Gastroesophageal sphincter (tissue), 4 donors: ENCODE measurements around the gene CD6. TPM values are rescaled to one million over a fixed set of nuclear protein-coding genes. Genes with fewer than 3 reads are reported as not detected.

Experiments
- ATAC-seq: fragments of 150-250 bp; one replicate; pipeline ENCODE4 v1.9.1; 2016; ENCODE audit warnings: mild to moderate bottlenecking, moderate library complexity
- H3K27ac ChIP-seq, 4 donors: fragments of 200-600 bp; sonication (generic) in 3 of 4; 1 replicate in 3 of 4; 2 replicates in 1 of 4; pipeline ENCODE4 v1.5.1; 2016 to 2019
- H3K27me3 ChIP-seq: fragments of 200-600 bp; sonication (generic); one replicate; pipeline ENCODE4 v1.5.1; 2019
- H3K36me3 ChIP-seq, 2 donors: fragments of 200-600 bp; sonication (generic); one replicate each; pipeline ENCODE4 v1.5.1; 2019; ENCODE audit warnings: control low read depth in 1 of 2
- H3K4me1 ChIP-seq, 3 donors: fragments of 200-600 bp; sonication (generic); 1 replicate in 2 of 3; 2 replicates in 1 of 3; pipeline ENCODE4 v1.5.1; 2016 to 2019; ENCODE audit warnings: control low read depth in 2 of 3
- H3K4me3 ChIP-seq, 2 donors: fragments of 200-600 bp; sonication (generic); one replicate each; pipeline ENCODE4 v1.5.1; 2019; ENCODE audit warnings: mild to moderate bottlenecking in 1 of 2, moderate library complexity in 1 of 2
- H3K9me3 ChIP-seq, 3 donors: fragments of 200-600 bp; sonication (generic); one replicate each; pipeline ENCODE4 v1.5.1; 2017 to 2019; ENCODE audit warnings: control low read depth in 2 of 3
- CTCF ChIP-seq, 4 experiments: fragments of 200-600 bp in 2 of 4; fragments of 450-650 bp in 2 of 4; sonication (generic) in 1 of 4; IDR thresholded peaks; one replicate each; pipeline ENCODE4 v1.5.1; 2017 to 2019; ENCODE audit warnings: antibody characterized with exemption in 4 of 4, mild to moderate bottlenecking in 2 of 4, moderate library complexity in 2 of 4
- EP300 ChIP-seq: sonication (generic); formaldehyde crosslinking; IDR thresholded peaks from one replicate; pipeline ENCODE4 v1.6.1; 2017; ENCODE audit warnings: antibody characterized with exemption, mild to moderate bottlenecking
- POLR2A ChIP-seq, 2 donors: fragments of 450-650 bp; IDR thresholded peaks; one replicate each; pipeline ENCODE4 v1.6.1; 2017; ENCODE audit warnings: antibody characterized with exemption in 2 of 2, mild to moderate bottlenecking in 2 of 2, moderate library complexity in 1 of 2
- POLR2AphosphoS5 ChIP-seq: sonication (generic); formaldehyde crosslinking; IDR thresholded peaks from one replicate; pipeline ENCODE4 v1.6.1; 2017; ENCODE audit warnings: antibody characterized with exemption
- WGBS, 2 donors: methylation state at CpG; one replicate each; pipeline ENCODE4 v1.1.5; 2018; ENCODE audit warnings: low coverage in 1 of 2; 5-methylcytosine and 5-hydroxymethylcytosine counted together
- total RNA-seq, 4 donors: library from RNA; depleted of rRNA; stranded (reverse); fragments of >200 nt; gene quantifications; one replicate each; pipeline ENCODE4 v1.1.0, GENCODE V29; 2016

Gene CD6
- total RNA-seq, 4 donors from 2014 or later = 0.15 to 2.7 (median 0.35) TPM; not detected in 1

- Histone ChIP-seq H3K4me1 (peaks cover 0 to 57% (median 12%) of the 10 kb centered on the region in 3 donors), H3K27ac (peak within 1 kb of the TSS; percentile 77 to 88 (median 82)), H3K9me3 (no peaks in the 10 kb centered on the region), H3K36me3 (no peaks in the 10 kb centered on the region), H3K4me3 (peak within 1 kb of the TSS; percentile 53 to 68), H3K27me3 (no peaks in the 10 kb centered on the region)
- peak; percentile 66 for ATAC-seq
- 14 to 15% methylated on average over 10 to 18 of the region's 23 CpGs for WGBS, 2 donors
- TF ChIP-seq POLR2AphosphoS5 (peak; percentile 30), CTCF (IDR thresholded peaks at IDR 0.05) (no peak)
These were observed 19.4 kb upstream of the CD6 start, which contains the start of gene SLC15A3 for GRCh38 chr11:60951904-60952741. TSS of gene SLC15A3 (minus strand) at chr11:60952176. CDS start at chr11:60951551, 625 bp downstream.

- Histone ChIP-seq H3K9me3 (no peaks in the 10 kb centered on the region), H3K27ac (peak overlapping the region; percentile 77 to 88 (median 82)), H3K4me1 (peaks cover 0 to 53% (median 12%) of the 10 kb centered on the region in 3 donors), H3K4me3 (peak overlapping the region; percentile 53 to 68), H3K36me3 (no peaks in the 10 kb centered on the region), H3K27me3 (no peaks in the 10 kb centered on the region)
- 29 to 47% methylated on average over 2 to 3 of the region's 3 CpGs for WGBS, 2 donors
- peak; percentile 25 for ATAC-seq
- TF ChIP-seq POLR2A (IDR thresholded peaks at IDR 0.05) (no peak), POLR2AphosphoS5 (no peak), CTCF (IDR thresholded peaks at IDR 0.05) (no peak), EP300 (no peak)
These were observed 18.7 kb upstream of the CD6 start for GRCh38 chr11:60952742-60953170.

- WGBS, 2 donors = 72 to 84% methylated on average over 2 to 4 of the region's 6 CpGs
- H3K4me1 ChIP-seq = peaks cover 0 to 42% (median 12%) of the 10 kb centered on the region in 3 donors
- no peaks in the 10 kb centered on the region for H3K27me3 ChIP-seq
- no peak for TF ChIP-seq POLR2A (IDR thresholded peaks at IDR 0.05)
- no peak for TF ChIP-seq EP300
- no peak for TF ChIP-seq POLR2AphosphoS5
- no peak for TF ChIP-seq CTCF (IDR thresholded peaks at IDR 0.05)
- H3K27ac ChIP-seq = peak overlapping the region in 1 of 4 donors; percentile 88
- H3K36me3 ChIP-seq = no peaks in the 10 kb centered on the region
- no peaks in the 10 kb centered on the region for H3K9me3 ChIP-seq
- ATAC-seq = no peak
- H3K4me3 ChIP-seq = no peak overlapping the region
These were observed 17.7 kb upstream of the CD6 start for GRCh38 chr11:60953781-60954180.

- H3K27ac ChIP-seq = no peak overlapping the region
These were observed 17.1 kb upstream of the CD6 start for GRCh38 chr11:60954421-60954820.

More at GRCh38 chr11:60954421-60954820, 17.1 kb upstream of the CD6 start:
- no peak for ATAC-seq
- Histone ChIP-seq H3K36me3 (no peaks in the 10 kb centered on the region), H3K4me3 (no peak overlapping the region), H3K9me3 (no peaks in the 10 kb centered on the region), H3K4me1 (peaks cover 0 to 36% (median 12%) of the 10 kb centered on the region in 3 donors), H3K27me3 (no peaks in the 10 kb centered on the region)
- TF ChIP-seq CTCF (IDR thresholded peaks at IDR 0.05) (no peak), POLR2A (IDR thresholded peaks at IDR 0.05) (no peak), POLR2AphosphoS5 (no peak), EP300 (no peak)
- 83% methylated on average over 3 of the region's 5 CpGs; no CpG with 5 or more reads in 1 of the 2 donors for WGBS, 2 donors
